Caco-2 (cell line): Measurements from ENCODE around the gene GNAI1. TPM values are rescaled to one million over a fixed set of nuclear protein-coding genes. Genes with fewer than 3 reads are reported as not detected.

Experiments
- Bru-seq: library from RNA; stranded (reverse); fragments of 400-500 nt; gene quantifications from one replicate; lab custom pipeline; 2021; lab: Mats Ljungman, UMichigan
- BruChase-seq, 2 experiments: library from RNA; stranded (reverse); fragments of 400-500 nt; gene quantifications; one replicate each; lab custom pipeline; 2021; lab: Mats Ljungman, UMichigan
- BruUV-seq: library from RNA; stranded (reverse); fragments of 400-500 nt; replicated peaks from 2 replicates; lab custom pipeline; 2021; lab: Mats Ljungman, UMichigan
- CTCF ChIA-PET: fragments of 300-600 bp; sonication (Branson Sonifier 250); formaldehyde crosslinking; loops from one replicate; lab custom pipeline; 2022; ENCODE audit warnings: antibody characterized with exemption; lab: Charles Lee
- POLR2A ChIA-PET: fragments of 300-600 bp; sonication (Branson Sonifier 250); formaldehyde crosslinking; loops from one replicate; lab custom pipeline; 2022; ENCODE audit warnings: antibody characterized with exemption; lab: Charles Lee
- DNase-seq, 2 experiments: peaks; one replicate each; pipeline versions ENCODE4 v3.0.0 to v3.0.0-alpha.2; 2020 to 2022
- H3K27me3 ChIP-seq: replicated peaks from 2 replicates; pipeline ENCODE4 v1.6.0; 2011; ENCODE audit warnings: low read length; ENCODE audit not compliant: control insufficient read depth, insufficient read depth
- H3K36me3 ChIP-seq: 2 replicates; pipeline ENCODE4 v1.5.1; 2011; ENCODE audit warnings: low read length; ENCODE audit not compliant: control insufficient read depth, insufficient read depth
- H3K4me1 ChIP-seq: fragments of 250-450 bp; sonication (Bioruptor Pico); 2 replicates; pipeline ENCODE4 v1.5.1; 2020; ENCODE audit warnings: mild to moderate bottlenecking
- H3K4me3 ChIP-seq: 2 replicates; pipeline ENCODE4 v1.5.1; 2011; ENCODE audit warnings: low read depth, mild to moderate bottlenecking, control low read depth, low read length
- H3K9me3 ChIP-seq: fragments of 250-450 bp; sonication (Bioruptor Pico); 2 replicates; pipeline ENCODE4 v1.5.1; 2020; ENCODE audit warnings: mild to moderate bottlenecking, moderate library complexity
- H3K27ac Mint-ChIP-seq: one replicate; pipeline ENCODE4 v1.8.0; 2022; ENCODE audit warnings: mixed read lengths; ENCODE audit not compliant: unreplicated experiment
- H3K27me3 Mint-ChIP-seq: one replicate; pipeline ENCODE4 v1.8.0; 2022; ENCODE audit warnings: mixed read lengths; ENCODE audit not compliant: insufficient read depth, unreplicated experiment
- H3K36me3 Mint-ChIP-seq: one replicate; pipeline ENCODE4 v1.8.0; 2022; ENCODE audit warnings: mild to moderate bottlenecking, mixed read lengths; ENCODE audit not compliant: insufficient read depth, unreplicated experiment
- H3K4me1 Mint-ChIP-seq: one replicate; pipeline ENCODE4 v1.8.0; 2022; ENCODE audit warnings: low read depth, mixed read lengths; ENCODE audit not compliant: unreplicated experiment
- H3K4me3 Mint-ChIP-seq: one replicate; pipeline ENCODE4 v1.8.0; 2022; ENCODE audit warnings: mild to moderate bottlenecking, moderate library complexity, mixed read lengths; ENCODE audit not compliant: unreplicated experiment
- H3K9me3 Mint-ChIP-seq: one replicate; pipeline ENCODE4 v1.8.0; 2022; ENCODE audit warnings: mixed read lengths; ENCODE audit not compliant: unreplicated experiment
- intact Hi-C: fragments of 100-400 bp; cut with micrococcal nuclease; formaldehyde crosslinking; loops from one replicate; pipeline ENCODE4 v1.10.0; 2022; ENCODE audit not compliant: unreplicated experiment
- long read RNA-seq: library from polyadenylated mRNA; stranded (forward); transcript quantifications from one replicate; pipeline ENCODE4 v2.0.0, GENCODE V29; 2022
- total RNA-seq: library from RNA; stranded (reverse); gene quantifications from 2 replicates; pipeline ENCODE4 v1.2.3, GENCODE V29; 2022
- TF ChIP-seq, protein P1 (sequence below), 2 experiments: fragments of 200-600 bp in 1 of 2; IDR thresholded peaks; 1 replicate in 1 of 2; 2 replicates in 1 of 2; pipeline versions ENCODE4 v1.5.1 to v1.8.0; 2011 to 2022; ENCODE audit warnings: antibody characterized with exemption in 1 of 2, control low read depth in 1 of 2, inconsistent platforms in 1 of 2, low read depth in 1 of 2, low read length in 1 of 2, mild to moderate bottlenecking in 1 of 2, moderate library complexity in 1 of 2; ENCODE audit not compliant: insufficient read depth in 1 of 2, severe bottlenecking in 1 of 2, unreplicated experiment in 1 of 2

The GNAI1 gene
- total RNA-seq, result 2.1 and 2.3 TPM in 2 replicates
- Bru-seq, nascent RNA, result percentile 20 among the genes with signal in this experiment
- BruChase-seq, experiment 1, labeled RNA remaining after a 2-hour chase, result percentile 18 among the genes with signal in this experiment
- BruChase-seq, experiment 2, labeled RNA remaining after a 6-hour chase, result percentile 15 among the genes with signal in this experiment
- long read RNA-seq, full-length matches to known transcripts, result 1 of 1 reads
- long read RNA-seq, partial matches to known transcripts, result 0 of 1 reads
- long read RNA-seq, other reads (novel, unspliced or antisense), result 0 of 1 reads

DNA sequence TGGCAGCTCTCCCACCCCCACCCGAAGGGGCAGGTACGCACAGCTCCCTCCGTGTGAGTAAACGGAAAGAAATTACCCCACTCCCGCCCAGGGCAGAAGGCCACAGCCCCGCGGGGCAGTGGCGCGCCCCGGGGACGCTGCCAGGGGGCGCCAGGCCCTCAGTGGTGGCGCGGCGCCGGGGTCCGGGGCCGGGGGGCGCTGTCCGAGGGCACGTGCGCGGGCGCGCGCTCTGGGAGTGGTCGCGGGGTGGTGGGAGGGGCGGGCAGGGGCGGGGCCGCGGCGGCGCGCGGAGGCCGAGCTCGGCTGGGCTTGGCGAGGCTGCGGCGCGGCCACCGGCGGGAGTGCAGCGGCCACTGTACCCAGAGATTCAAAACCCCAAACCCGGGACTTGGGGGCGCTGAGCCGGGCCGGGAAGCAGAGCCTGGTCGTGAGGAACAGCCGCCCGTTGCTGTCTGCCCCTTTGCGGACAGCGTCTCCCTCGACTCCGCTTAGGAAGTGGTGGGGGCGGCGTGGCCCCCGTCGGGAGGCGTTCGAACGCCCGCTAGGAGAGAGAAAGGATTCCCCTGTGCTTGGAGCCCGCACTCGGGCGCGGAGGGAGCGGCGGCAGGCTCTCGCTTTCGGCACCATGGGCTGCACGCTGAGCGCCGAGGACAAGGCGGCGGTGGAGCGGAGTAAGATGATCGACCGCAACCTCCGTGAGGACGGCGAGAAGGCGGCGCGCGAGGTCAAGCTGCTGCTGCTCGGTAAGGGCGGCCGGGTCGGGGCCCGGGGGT, at the start of gene GNAI1:
GNAI1 (plus strand) TSS at position 296 of the 773 bp plus-strand sequence; CDS start at position 626, 330 bp downstream.
- H3K4me3 ChIP-seq, result peak within 1 kb of the TSS; percentile 73
- peak; percentile 41 to 66 for DNase-seq

GRCh38 chr7:80087051-80087770, 47.4 kb upstream of the GNAI1 start:
- Mint-ChIP-seq H3K9me3 (no peaks in the 10 kb centered on the region), H3K27ac (no peak overlapping the region), H3K36me3 (no peaks in the 10 kb centered on the region), H3K27me3 (no peaks in the 10 kb centered on the region), H3K4me1 (no peaks in the 10 kb centered on the region), H3K4me3 (no peak overlapping the region)
- Histone ChIP-seq H3K36me3 (no peaks in the 10 kb centered on the region), H3K9me3 (no peaks in the 10 kb centered on the region), H3K4me1 (no peaks in the 10 kb centered on the region), H3K4me3 (no peak overlapping the region), H3K27me3 (no peaks in the 10 kb centered on the region)
- ChIA-PET POLR2A (no interaction called here), CTCF (no interaction called here)
- DNase-seq, result no peak
- intact Hi-C loops, result no loop called here
- BruUV-seq, result no TSS peak
- TF ChIP-seq, protein P1, sequence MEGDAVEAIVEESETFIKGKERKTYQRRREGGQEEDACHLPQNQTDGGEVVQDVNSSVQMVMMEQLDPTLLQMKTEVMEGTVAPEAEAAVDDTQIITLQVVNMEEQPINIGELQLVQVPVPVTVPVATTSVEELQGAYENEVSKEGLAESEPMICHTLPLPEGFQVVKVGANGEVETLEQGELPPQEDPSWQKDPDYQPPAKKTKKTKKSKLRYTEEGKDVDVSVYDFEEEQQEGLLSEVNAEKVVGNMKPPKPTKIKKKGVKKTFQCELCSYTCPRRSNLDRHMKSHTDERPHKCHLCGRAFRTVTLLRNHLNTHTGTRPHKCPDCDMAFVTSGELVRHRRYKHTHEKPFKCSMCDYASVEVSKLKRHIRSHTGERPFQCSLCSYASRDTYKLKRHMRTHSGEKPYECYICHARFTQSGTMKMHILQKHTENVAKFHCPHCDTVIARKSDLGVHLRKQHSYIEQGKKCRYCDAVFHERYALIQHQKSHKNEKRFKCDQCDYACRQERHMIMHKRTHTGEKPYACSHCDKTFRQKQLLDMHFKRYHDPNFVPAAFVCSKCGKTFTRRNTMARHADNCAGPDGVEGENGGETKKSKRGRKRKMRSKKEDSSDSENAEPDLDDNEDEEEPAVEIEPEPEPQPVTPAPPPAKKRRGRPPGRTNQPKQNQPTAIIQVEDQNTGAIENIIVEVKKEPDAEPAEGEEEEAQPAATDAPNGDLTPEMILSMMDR (IDR thresholded peaks at IDR 0.05; ENCODE audit: insufficient read depth in 1 of 2, low read depth in 1 of 2, low read length in 1 of 2, severe bottlenecking in 1 of 2, unreplicated experiment in 1 of 2), result no peak

More for the DNA sequence above, at the start of gene GNAI1:
- Histone ChIP-seq H3K36me3 (no peaks in the 10 kb centered on the region), H3K27me3 (0 out of 2 replicates have a peak, but pooled peaks cover 1% of the 10 kb centered on the region), H3K4me1 (0 out of 2 replicates have a peak, but pooled peaks cover 6% of the 10 kb centered on the region), H3K9me3 (no peaks in the 10 kb centered on the region)
- ChIA-PET CTCF (interaction anchor here (0.6 to 1.5 kb wide), 5 partner anchors 20 to 260 kb away, joined by 3 to 6 read pairs (median 3); no protein-coding TSS in a partner anchor), POLR2A (interaction anchor here (0.6 kb wide), 1 partner anchor 14 kb away, joined by 6 read pairs; no protein-coding TSS in a partner anchor)
- H3K4me1 Mint-ChIP-seq, result peaks cover 5% of the 10 kb centered on the region
- no TSS peak for BruUV-seq
- H3K27ac Mint-ChIP-seq, result peak within 1 kb of the TSS; percentile 16
- TF ChIP-seq, protein P1 (IDR thresholded peaks at IDR 0.05; ENCODE audit: insufficient read depth in 1 of 2, low read depth in 1 of 2, low read length in 1 of 2, severe bottlenecking in 1 of 2, unreplicated experiment in 1 of 2), result peak; percentile 23 to 34
- peaks cover 23% of the 10 kb centered on the region for H3K27me3 Mint-ChIP-seq
- peak within 1 kb of the TSS; percentile 74 for H3K4me3 Mint-ChIP-seq
- H3K9me3 Mint-ChIP-seq, result no peaks in the 10 kb centered on the region
- intact Hi-C loops, result loop anchor here (1.0 to 10.0 kb wide), 5 partner anchors 73 to 528 kb away; no protein-coding TSS in a partner anchor
- H3K36me3 Mint-ChIP-seq, result no peaks in the 10 kb centered on the region

GRCh38 chr7:80087771-80088170, 46.9 kb upstream of the GNAI1 start:
- intact Hi-C loops, result no loop called here
- Histone ChIP-seq H3K4me1 (no peaks in the 10 kb centered on the region), H3K36me3 (no peaks in the 10 kb centered on the region), H3K27me3 (no peaks in the 10 kb centered on the region), H3K9me3 (no peaks in the 10 kb centered on the region), H3K4me3 (no peak overlapping the region)
- Mint-ChIP-seq H3K27ac (no peak overlapping the region), H3K36me3 (no peaks in the 10 kb centered on the region), H3K4me3 (no peak overlapping the region), H3K9me3 (no peaks in the 10 kb centered on the region), H3K4me1 (no peaks in the 10 kb centered on the region), H3K27me3 (no peaks in the 10 kb centered on the region)
- CTCF ChIA-PET, result no interaction called here
- POLR2A ChIA-PET, result no interaction called here
- TF ChIP-seq, protein P1 (IDR thresholded peaks at IDR 0.05; ENCODE audit: insufficient read depth in 1 of 2, low read depth in 1 of 2, low read length in 1 of 2, severe bottlenecking in 1 of 2, unreplicated experiment in 1 of 2), result no peak
- no TSS peak for BruUV-seq
- no peak for DNase-seq
